Measurements from ENCODE around the gene SNTA1.
"Not testable (repeated sequence)": the region's sequence is repeated elsewhere in the genome, so short reads cannot be mapped to it uniquely, and the experiment has no call there.

Gene SNTA1

DNA sequence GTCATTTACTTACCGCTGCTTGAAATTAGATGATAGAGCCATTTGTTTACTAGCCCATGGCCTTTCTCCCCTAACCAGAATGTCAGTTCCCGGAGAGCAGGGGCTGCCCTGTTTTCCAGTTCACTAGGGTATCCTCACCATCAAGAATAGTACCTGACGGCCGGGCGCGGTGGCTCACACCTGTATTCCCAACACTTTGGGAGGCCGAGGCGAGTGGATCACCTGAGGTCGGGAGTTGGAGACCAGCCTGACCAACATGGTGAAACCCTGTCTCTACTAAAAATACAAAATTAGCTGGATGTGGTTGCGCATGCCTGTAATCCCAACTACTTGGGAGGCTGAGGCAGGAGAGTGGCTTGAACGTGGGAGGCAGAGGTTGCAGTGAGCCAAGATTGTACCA lies 19.7 kb downstream of the SNTA1 start:
- DNase-seq: not testable (repeated sequence)

DNA sequence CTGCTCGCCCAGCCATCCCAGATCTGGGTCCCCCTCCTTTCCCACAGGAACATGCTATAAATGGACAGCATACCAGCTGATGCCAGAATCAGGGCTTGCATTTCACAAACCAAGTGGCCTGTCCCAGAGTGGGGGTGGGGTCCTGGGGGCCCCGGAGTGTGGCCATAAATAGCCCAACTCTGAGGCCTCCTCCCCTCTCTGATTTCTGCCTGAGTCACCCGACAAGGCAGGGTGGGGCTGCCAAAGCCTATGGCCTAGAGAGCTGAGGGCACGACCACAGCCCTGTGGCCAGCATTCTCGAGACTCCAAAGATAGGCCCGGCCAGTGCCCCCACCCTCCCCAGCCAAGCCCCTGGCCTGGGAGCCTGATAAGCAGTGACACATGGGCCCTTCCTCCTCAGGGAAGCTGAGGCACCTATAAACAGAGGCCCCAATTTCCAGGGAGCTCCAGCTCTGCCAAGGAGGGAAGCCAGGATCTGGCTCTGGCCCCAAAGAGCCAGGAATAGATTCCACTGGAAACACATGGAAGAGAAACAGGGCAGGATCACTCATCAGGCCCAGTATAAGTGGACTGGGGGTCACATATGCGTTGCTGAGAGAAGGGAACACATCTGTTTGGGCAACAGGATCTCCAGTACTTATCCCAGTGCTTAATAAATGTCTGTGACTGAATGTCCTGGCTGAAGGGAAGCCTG lies 20.3 kb downstream of the SNTA1 start:
- no peak for DNase-seq

DNA sequence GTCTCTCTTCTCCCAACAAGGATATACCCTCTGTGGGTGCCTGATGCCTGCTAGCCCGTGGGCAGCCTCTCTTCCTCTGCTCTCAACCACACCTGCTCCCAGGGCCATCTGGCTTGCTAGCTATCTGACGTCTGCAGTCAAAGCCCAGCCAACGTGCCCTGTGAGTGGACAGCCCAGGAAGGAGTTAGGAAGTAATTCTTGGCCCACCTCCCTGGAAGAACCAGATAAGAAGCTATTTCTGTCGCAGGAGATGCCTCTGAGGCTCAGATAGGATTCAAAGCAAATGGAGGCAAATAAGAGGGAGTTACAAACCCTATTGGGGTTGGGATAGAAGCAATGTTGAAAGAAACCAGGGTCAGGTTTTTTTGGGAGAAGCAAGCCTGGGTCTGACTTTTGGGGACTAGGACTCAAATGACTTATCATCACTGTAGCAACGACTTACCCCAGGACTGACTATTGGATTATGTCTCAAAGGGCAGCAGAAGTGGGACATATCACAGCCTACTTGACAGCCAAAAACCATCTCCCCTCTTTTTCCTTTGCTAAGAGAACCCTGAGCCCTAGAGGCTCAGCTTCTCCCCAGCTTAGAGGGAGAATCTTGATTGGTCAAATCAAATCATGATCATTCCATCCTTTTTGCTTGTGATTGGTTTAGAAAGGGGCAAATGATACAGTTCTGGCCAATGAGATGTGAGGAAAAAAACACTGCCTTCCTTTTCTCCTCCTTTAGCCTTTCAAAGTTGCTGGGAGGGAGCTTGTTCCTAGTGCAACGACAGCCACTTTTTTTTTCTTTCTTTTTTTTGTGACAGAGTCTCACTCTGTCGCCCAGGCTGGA lies 24.2 kb downstream of the SNTA1 start:
- DNase-seq: no peak

DNA sequence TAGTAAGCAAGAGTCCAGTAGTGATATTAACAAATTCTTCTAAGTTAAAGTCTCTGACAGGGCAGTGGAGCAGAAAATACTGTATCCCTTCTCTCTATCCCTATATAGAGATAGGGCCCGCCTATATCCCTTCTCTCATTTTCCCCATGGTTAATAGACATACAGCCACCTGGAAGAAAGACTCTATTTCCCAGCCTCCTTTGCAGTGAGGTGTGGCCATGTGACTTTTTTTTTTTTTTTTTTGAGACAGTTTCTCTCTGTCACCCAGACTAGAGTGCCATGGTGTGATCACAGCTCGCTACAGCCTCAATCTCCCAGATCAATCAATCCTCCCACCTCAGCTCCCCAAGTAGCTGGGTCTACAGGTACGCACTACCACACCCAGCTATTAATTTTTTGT lies 25.5 kb downstream of the SNTA1 start:
- no peak for DNase-seq

DNA sequence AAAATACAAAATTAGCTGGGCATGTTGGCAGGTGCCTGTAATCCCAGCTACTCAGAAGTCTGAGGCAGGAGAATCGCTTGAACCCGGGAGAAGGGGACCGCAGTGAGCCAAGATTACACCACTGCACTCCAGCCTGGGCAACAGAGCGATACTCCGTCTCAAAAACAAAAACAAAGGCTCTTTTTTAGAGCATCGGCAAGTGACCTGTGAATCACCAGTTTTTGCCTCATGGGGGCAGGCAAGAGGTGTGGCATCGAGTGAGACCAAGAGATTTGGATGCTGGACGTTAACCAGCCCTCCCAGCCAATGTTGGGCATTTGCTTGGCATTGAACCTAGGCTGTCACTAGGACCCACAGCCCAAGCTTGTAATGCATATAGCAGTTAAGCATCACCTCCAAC lies 27.6 kb downstream of the SNTA1 start:
- DNase-seq: peak in 1 of 2 donors; percentile 11

DNA sequence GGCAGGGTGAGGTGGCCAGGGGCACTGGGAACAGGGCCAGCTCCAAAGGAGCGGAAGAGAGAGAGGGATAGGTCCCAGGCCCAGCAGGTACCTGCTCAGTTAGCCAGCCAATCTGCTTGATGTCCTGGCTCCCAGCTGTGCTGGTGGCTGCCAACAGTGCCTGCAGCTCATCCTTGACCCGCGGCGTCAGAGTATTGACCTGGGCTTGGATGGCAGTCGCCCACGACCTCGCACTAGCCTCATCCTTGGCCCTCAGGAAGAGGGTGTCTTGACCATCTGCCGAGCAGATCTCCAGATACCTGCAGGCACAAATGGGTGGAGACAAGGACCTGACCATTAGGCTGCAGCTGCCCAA lies 31.1 kb downstream of the SNTA1 start:
- DNase-seq: no peak

DNA sequence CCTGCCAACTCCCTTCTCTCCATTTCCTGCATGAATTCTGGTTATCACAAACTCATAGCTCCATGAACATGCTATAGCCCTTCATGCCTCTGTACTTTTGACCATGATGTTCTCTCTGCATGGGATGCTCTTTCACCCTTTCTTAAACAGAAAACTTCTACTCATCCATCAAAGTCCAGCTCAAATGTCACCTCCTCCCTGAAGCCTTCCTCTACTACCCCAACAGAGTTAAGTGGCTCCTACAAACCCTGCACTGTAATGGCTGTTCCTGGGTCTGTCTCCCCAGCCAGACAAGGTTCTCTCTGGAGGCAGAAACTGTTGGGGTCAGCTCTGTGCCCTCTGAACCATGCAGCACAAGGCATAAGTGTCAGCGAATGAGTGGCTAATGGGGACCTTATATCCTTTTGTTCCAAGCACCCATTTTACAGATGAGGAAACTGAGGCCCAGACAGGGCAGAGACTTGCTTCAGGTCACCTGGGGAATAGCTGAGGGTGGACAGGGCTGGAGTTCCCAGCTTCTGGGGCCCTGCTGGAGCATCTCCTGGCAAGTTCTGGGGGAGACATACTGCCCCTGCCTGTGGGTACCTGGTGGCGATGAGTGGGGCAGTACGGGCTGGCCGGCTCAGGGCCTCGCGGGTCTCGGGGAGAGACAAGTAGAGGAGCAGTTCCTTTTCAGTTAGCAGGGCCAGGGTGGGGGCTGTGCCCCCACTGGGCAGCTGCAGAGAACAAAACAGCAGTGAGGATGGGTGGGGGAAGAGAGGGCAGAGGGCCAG lies 31.7 kb downstream of the SNTA1 start:
- DNase-seq: no peak

DNA sequence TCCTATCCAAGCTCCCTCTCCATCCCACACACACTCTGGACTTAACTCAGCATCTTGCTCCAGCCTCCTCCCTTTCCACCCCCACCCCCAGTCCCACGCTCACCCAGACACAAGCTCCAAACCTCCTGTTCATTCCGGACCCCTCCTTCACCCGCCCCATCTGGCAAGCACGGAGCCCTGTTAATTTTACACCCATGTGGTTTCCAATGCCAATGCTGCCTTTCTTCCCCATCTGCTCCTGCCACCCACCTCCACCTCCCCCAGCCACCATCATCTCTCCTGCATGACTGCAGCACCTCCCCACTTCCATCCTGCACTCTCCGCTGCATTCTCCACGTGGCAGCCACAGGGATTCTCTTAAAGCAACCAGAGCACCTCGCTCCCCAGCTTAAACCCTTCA lies 32.3 kb downstream of the SNTA1 start:
- no peak for DNase-seq

DNA sequence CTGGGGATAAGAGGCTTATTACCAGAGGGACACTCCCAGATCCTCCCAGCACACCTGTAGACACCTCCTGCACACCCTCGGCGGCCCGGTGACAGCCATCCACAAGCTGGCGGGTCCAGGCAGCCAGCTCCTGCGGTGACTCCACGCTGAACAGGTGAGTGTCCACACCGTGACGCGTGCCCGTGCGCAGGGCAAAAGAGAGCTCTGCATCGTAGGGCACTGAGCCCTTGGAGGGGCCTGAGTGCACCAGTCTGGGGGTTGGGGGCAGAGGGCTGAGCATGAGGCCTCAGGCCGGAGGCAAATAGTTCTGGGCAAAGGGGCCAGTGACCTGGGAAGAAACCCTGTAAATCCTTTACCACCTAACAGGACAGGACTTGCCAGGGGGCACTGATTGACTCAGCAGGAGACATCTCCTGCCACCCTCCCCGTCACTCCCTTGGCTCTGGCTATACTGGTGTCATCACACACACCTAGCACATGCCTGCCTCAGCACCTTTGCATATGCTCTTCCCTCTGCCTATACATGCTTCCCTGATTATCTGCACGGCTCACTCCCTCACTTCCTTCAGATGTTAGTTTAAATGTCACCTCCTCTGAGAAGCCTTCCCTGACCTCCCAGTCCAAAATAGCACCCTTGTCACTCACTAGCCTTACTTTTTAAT lies 33.4 kb downstream of the SNTA1 start:
- DNase-seq: no peak

DNA sequence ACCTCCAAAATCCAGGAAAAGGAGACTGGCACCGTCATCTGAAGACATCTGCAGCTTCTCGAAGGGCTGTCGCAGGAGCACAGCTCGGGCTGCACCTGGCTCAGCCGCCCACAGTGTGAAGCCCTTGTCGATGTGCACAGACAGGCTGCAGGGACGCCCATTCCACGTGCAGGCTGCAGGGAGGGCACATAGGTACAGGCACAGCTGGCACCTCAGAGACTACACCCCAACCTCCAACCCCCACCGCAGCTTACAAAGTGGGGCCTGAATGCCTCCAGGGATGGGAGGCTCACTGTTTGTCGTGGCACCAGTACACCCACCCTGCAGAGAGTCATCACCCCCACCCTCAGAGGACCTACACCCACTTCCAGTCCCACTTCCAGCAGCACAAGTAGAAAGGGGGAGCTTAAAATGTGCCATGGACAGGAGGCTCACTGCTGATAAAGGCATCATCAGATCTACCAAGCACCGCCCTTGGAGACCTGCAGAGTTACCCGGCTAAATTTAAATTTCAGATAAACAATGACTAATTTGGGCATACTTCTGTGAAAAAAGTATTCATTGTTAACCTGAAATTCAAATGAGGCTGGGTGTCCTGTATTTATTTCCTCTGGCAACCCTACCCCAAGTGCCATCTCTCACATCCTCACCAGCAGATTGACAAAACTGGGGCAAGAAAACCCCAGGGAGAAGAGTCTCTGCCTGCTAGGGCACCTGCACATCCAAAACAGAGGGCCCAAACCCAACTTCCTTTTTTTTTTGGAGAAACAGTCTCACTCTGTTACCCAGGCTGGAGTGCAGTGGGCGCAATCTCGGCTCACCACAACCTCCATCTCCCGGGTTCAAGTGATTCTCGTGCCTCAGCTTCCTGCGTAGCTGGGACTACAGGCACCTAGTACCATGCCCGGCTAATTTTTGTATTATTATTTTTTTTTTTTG lies 34.6 kb downstream of the SNTA1 start:
- peak in 1 of 2 donors; percentile 17 for DNase-seq

DNA sequence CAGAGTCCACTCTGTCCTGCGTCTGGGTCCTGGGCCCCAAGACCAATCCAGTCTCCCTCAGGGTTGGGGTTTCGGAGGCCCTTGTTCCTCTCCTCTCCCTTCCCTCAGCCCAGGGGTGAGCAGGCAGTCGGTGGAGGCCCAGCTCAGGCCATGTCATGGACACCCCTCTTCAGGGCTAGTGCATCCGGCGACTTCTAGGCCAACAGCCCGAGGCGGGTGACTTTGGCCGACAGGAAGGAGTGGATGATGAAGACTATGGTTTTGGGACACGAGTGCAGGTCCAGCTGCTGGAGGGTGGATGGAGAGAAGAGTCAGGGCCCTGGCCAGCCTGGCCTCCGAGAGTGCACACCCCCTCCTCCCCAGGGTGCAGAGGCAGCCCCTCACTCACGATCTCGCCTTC lies 35.2 kb downstream of the SNTA1 start:
- no peak for DNase-seq

DNA sequence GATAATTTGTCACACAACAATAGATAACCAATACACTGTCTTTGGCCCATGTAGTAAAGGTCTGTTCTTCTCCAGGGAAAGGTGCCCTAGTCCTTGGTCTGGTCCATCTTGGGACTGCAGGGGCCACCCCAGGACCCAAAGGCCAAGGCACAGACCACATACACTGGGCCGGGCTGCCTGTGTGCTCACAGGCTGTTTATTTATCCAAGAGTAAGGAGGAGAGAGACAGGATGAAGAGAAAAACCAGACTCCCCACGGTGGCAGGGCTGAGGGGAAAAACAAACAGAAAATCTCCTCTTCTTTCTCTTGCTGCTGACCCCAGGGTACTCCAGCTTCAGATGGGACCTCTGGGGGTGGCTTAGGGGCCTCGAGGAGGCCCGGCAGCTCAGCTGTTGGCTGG lies 35.8 kb downstream of the SNTA1 start:
- no peak for DNase-seq

DNA sequence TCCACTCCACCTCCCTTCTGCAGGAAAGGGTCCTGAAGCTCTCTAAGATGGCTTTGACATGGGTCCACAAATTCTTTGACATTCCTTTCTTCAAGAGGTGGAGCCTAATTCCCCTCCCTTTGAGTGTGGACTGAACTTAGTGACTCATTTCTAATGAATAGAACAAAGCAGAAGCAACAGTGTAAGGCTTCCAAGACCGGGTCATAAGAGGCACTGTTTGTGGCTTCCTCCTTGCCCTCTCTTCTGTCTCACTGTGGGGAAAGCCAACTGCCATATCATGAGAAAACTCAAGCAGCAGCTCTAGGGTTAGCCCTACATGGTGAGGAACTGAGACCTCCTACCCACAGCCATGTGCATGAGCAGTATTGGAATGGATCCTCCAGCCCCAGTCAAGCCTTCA lies 36.3 kb downstream of the SNTA1 start:
- DNase-seq: no peak

DNA sequence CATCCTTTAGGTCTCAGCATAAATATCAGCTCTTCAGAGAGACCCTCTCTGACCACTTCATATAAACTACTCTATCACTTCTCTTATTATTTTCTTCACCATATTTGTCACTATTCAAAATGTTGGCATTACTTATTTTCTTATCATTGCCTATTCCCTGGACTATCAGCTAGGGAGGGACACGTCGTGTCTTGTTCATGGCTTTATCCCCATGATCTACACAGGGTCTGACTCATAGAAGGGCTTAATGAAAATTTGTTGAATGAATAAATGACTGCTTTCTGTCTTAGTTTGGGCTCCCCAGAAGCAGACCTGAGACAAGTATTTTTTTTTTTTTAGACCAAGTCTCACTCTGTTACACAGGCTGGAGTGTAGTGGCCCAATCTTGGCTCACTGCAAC lies 39.3 kb downstream of the SNTA1 start:
- DNase-seq: no peak

DNA sequence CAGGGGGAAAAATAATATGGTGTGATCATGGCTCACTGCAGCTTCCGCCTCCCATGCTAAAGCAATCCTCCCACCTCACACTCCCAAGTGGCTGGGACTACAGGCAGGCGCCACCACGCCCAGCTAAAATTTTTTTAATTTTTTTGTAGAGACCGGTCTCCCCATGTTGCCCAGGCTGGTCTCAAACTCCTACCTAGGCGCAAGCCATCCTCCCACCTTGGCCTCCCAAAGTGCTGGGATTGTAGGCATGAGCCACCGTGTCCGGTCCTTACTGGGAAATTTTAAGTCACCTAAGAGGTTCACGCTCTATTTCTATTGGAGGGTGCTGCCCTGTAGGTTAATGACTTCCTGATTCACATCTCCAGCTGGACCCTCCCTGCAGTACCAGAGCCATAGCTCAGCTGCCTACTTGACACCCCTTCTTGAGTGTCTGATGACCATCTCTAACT lies 41.6 kb downstream of the SNTA1 start:
- DNase-seq: no peak

DNA sequence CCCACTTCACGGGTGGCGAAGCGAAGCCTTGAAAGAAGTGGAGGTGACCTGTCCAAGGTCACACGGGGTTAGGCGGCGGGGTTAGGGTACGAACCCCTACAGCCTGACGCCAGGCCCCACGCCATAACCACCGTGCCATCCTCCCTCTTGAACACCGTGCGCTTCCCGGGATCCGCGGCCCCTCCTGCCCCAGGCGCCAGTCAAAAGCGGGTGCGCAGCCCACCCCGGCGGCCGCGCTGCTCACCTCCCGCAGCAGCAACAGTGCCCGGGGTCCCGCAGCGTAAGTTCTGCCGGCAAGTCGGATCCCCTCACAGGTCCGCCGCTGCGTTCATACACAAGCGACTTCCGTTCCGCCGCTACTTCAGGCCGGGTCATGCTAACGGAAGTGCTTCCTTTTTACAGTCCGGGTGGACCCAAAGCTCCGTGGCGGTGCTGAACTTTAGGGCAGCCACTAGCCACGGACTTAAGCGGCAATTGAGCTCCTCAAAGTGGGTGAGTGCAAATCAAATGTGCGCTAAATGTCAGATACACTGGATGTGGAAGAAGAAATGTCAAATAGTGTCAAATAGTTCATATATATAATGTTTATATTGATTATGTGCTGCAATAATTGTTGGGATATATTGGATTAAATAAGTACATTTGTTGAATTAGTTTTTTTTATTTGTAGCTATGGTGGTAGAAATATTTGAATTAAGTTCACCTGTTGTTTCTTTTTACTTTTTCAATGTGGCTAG lies 42.2 kb downstream of the SNTA1 start, which contains the start of gene CDK5RAP1:
Gene CDK5RAP1, minus strand, starts transcription at position 336 of the 737 bp plus-strand sequence. CDS start 4,455 bp downstream, outside the sequence.
- peak; percentile 85 to 90 for DNase-seq

DNA sequence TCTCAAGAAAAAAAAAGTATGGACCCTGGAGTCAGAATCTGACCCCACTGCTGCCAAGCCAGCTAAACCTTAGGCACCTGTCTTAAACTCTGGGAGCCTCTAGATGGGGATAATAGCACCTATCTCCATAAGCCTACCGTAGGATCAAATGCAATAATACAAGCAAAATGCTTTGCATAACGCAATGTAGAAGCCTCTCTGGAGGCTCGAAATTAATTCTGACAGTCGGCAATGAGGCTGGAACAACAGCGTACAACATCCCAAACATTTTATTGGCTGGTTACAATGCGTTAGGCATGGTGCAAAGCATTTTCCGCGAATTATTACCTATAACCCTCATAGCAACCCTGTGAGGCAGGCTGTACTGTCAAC lies 42.8 kb downstream of the SNTA1 start:
- peak in 1 of 2 donors; percentile 14 for DNase-seq

DNA sequence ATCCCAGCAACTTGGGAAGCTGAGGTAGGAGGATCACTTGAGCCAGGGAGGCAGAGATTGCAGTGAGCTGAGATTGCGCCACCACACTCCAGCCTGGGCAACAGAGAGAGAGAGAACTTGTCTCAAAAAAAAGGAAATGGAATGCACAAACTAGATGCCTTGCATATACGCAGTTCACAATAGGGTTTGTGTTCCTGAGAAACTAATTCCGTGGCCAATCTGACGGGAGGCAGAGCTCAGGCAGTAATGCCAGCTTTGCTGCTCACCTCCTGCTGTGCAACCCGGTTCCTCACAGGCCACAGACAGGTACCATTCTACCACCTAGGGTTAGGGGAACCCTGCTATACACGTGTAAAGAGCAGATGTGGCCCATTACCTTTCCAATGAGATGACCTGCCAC lies 43.6 kb downstream of the SNTA1 start:
- DNase-seq: no peak

DNA sequence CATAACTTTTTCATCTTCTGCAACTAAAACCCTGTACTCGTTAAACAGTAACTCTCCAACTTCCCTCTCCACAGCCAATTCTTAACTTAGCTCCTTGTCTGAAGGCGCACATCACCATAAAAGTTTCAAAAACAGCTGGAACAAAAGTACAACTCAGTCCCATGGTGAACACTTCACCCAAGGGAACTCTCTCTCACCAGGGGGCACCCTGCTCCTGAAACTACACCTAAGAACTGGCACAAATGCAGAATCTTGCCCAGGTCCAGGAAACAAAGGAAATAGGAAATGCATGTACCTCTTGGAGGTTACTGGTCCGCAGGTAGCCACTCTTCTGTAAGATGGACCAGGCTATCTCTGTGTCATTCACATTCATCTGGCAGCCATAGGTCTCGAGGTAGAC lies 48.8 kb downstream of the SNTA1 start:
- DNase-seq: no peak

DNA sequence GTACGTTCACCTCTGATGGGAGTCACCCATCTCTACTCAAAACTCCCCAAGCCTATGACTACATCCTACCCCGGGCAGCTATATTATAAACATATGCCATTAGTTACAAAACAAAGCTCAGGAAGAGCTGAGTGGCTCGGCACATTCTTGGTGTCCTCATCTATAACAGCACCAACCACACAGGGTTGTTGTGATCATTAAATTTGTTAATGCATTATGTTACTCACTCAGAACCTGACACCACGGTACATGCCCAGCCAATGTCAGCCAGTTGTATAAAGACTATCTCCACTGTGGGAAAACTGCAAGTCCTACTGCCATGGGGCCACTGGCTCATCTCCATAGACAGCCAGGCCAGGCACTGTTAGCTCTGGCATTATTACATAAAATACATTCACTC lies 50.0 kb downstream of the SNTA1 start:
- DNase-seq: no peak

All from CD4-positive, alpha-beta T cell treated with Interferon alpha-2 for 1 hour (primary cell).